Lung (tissue), 12 donors: ENCODE data around the gene RAB37. TPM values are rescaled to one million over a fixed set of nuclear protein-coding genes. Genes with fewer than 3 reads are reported as not detected.

ENCODE experiments used
- ATAC-seq: fragments of 200-7000 bp; cut with Tn5 transposase; one replicate; pipeline ENCODE4 v1.9.1; 2020; ENCODE audit warnings: moderate number of reproducible peaks; ENCODE audit not compliant: insufficient read depth, low FRiP score
- DNase-seq, 3 donors: peaks; one replicate each; pipeline ENCODE4 v3.0.0-alpha.2; 2013 to 2017
- H3K27ac ChIP-seq, 2 donors: one replicate each; pipeline ENCODE4 v1.5.1; 2013; ENCODE audit warnings: mild to moderate bottlenecking in 2 of 2, moderate library complexity in 2 of 2, control low read depth in 1 of 2, inconsistent platforms in 1 of 2, low read depth in 1 of 2, low read length in 1 of 2
- H3K27me3 ChIP-seq, 3 donors: one replicate each; pipeline ENCODE4 v1.5.1; 2013; ENCODE audit warnings: low read length in 2 of 3; ENCODE audit not compliant: control insufficient read depth in 3 of 3, insufficient read depth in 3 of 3
- H3K36me3 ChIP-seq, 4 donors: one replicate each; pipeline ENCODE4 v1.5.1; 2013; ENCODE audit warnings: low read length in 4 of 4, mild to moderate bottlenecking in 1 of 4, moderate library complexity in 1 of 4; ENCODE audit not compliant: control insufficient read depth in 4 of 4, insufficient read depth in 4 of 4
- H3K4me1 ChIP-seq, 5 donors: one replicate each; pipeline ENCODE4 v1.5.1; 2013; ENCODE audit warnings: low read length in 5 of 5, mild to moderate bottlenecking in 2 of 5, moderate library complexity in 1 of 5; ENCODE audit not compliant: control insufficient read depth in 5 of 5, insufficient read depth in 5 of 5
- H3K4me3 ChIP-seq: one replicate; pipeline ENCODE4 v1.5.1; 2013; ENCODE audit warnings: mild to moderate bottlenecking, control low read depth, moderate library complexity
- H3K9ac ChIP-seq, 2 donors: one replicate each; pipeline ENCODE4 v1.5.1; 2013; ENCODE audit warnings: low read length in 2 of 2, control low read depth in 1 of 2; ENCODE audit not compliant: insufficient read depth in 1 of 2
- H3K9me3 ChIP-seq, 4 donors: one replicate each; pipeline ENCODE4 v1.5.1; 2013; ENCODE audit warnings: low read length in 3 of 4, mild to moderate bottlenecking in 1 of 4, moderate library complexity in 1 of 4; ENCODE audit not compliant: control insufficient read depth in 4 of 4, insufficient read depth in 3 of 4
- CTCF ChIP-seq: IDR thresholded peaks from 2 replicates; pipeline ENCODE4 v1.5.1; 2012; ENCODE audit warnings: mild to moderate bottlenecking; ENCODE audit errors: control extremely low read depth, extremely low read depth
- WGBS, 2 donors: extraction: QIAGEN DNeasy Blood & Tissue Kit; methylation state at CpG; one replicate each; pipeline ENCODE4 v1.1.7; 2013; 5-methylcytosine and 5-hydroxymethylcytosine counted together
- polyA plus RNA-seq, 2 donors: library from polyadenylated mRNA; stranded (reverse); fragments of 200-250 nt; gene quantifications; one replicate each; pipeline ENCODE4 v1.2.1, GENCODE V29; 2013
- total RNA-seq, 2 donors: library from RNA; depleted of rRNA in 1 of 2; stranded (reverse); fragments of >200 nt in 1 of 2; gene quantifications; one replicate each; pipeline ENCODE4 v1.2.1, GENCODE V29; 2014 to 2021
- donor health status: control.
- donor health status: control.
- donor health status: Bipolar disorder and iron deficiency.
- donor health status: healthy.
- donor health status: DM: yes; HTN: yes; CAD: no.

The RAB37 gene
- total and polyA plus RNA-seq, 4 donors = 3.2 to 7.3 (median 5.9) TPM

GRCh38 chr17:74740173-74740572 lies 3.1 kb downstream of the RAB37 start:
- Histone ChIP-seq H3K27ac (no peak overlapping the region), H3K9me3 (no peaks in the 10 kb centered on the region), H3K4me3 (no peak overlapping the region), H3K9ac (no peak overlapping the region), H3K27me3 (peaks cover 0 to 19% (median 3%) of the 10 kb centered on the region in 3 donors), H3K4me1 (peaks cover 0 to 49% (median 8%) of the 10 kb centered on the region in 5 donors), H3K36me3 (no peaks in the 10 kb centered on the region)
- WGBS, 2 donors = 19 to 55% methylated on average over 6 of the region's 6 CpGs
- TF ChIP-seq CTCF = no peak
- ATAC-seq (no peak), DNase-seq (no peak)

- H3K4me1 ChIP-seq = peaks cover 0 to 49% (median 12%) of the 10 kb centered on the region in 5 donors
- WGBS, 2 donors = 80 to 94% methylated on average over 17 of the region's 17 CpGs
- no peak overlapping the region for H3K27ac ChIP-seq
- H3K27me3 ChIP-seq = peaks cover 0 to 18% (median 3%) of the 10 kb centered on the region in 3 donors
- H3K4me3 ChIP-seq = no peak overlapping the region
- no peak overlapping the region for H3K9ac ChIP-seq
- no peak for ATAC-seq
- no peak for TF ChIP-seq CTCF
- H3K9me3 ChIP-seq = no peaks in the 10 kb centered on the region
- DNase-seq = no peak
- no peaks in the 10 kb centered on the region for H3K36me3 ChIP-seq
Observed at GRCh38 chr17:74740641-74741387, 3.8 kb downstream of the RAB37 start.

DNA sequence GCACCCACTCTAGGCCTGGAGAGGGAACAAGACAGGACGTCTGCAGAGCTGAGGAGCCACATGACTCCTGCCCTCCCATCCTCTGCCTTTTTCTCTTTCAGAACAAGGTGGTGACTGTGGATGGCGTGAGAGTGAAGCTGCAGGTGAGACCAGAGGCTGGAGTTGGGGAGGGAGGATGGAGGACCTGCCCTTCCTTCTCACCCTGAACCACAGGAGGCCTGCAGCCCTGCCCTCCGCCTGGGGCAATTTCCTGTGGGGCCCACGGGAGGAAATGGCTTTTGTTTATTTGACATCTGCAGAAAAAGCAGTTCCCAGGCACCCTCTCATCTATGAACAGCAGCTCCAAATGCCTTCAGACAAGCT lies 5.1 kb downstream of the RAB37 start:
- Histone ChIP-seq H3K9me3 (no peaks in the 10 kb centered on the region), H3K4me1 (peaks cover 0 to 52% (median 22%) of the 10 kb centered on the region in 5 donors), H3K4me3 (no peak overlapping the region), H3K27me3 (peaks cover 0 to 18% (median 3%) of the 10 kb centered on the region in 3 donors), H3K9ac (no peak overlapping the region), H3K27ac (peak overlapping the region in 1 of 2 donors; percentile 40), H3K36me3 (no peaks in the 10 kb centered on the region)
- no peak for TF ChIP-seq CTCF
- no peak for ATAC-seq
- DNase-seq = peak in 1 of 3 donors; percentile 32
- WGBS, 2 donors = 12 to 26% methylated on average over 4 of the region's 4 CpGs
